ENCODE data around the gene ARID4A. TPM values are rescaled to one million over a fixed set of nuclear protein-coding genes. Genes with fewer than 3 reads are reported as not detected.
A peak's percentile ranks its signal among the peaks of the same experiment; 100 is the strongest.

Gene ARID4A
- polyA plus RNA-seq, 3 donors = 6.5 to 13.2 (median 10.5) TPM

DNA sequence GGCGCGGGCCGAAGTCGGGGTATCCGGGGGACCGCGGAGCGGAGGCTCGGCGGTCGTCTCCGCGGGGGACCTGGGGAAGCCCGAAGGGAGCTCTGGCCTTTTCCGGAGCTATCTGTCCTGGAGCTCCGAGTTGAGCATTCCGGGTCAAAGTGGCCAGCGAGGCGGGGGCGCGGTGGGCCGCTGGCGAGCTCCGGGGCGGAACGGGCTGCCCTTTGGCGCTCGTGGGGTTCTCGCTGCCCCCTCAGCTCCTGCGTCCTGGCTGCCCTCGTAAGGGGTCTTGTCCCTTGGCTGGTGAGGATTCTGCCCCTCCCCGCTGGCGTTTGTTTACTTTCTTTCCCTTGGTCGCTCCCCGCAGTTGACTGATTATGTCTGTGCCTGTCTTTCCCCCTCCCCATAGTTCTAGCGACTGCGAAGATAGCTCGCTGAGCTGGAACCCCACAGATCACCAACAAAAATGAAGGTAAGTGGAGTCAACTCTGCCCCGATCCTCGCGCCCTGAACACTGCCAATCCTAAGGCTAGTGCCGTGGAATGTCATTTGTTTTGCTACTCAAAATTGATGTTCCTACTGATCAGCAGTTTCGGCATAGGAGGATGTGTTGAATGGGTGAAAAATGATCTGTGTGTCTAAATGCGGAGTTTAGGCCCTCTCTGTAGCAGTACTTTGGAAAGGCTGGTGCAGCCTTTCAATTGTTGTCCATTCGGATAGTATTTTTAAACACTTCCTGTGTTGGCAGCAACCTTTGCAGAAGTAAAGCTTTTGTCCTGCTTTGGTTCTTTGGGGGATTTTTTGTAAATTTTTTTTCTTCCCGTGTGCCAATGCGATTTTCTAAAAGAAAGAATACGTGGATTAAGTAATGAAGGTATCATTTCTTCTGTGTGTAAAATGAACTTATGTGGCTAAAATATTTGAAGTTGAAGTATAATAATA is 1.3 kb downstream of the ARID4A start:
- H3K36me3 ChIP-seq (replicated peaks in 1 of 2; ENCODE audit: control insufficient read depth in 1 of 2, insufficient read depth in 2 of 2, low read length in 2 of 2) = peaks cover 36 to 51% of the 10 kb centered on the region in 2 donors
- peak overlapping the region; percentile 70 to 88 for H3K27ac ChIP-seq (ENCODE audit: low read depth in 1 of 2, low read length in 2 of 2)
- peaks cover 22 to 37% of the 10 kb centered on the region in 2 donors for H3K36me3 Mint-ChIP-seq
- H3K4me3 ChIP-seq (replicated peaks in 1 of 3; ENCODE audit: low read depth in 2 of 3, low read length in 3 of 3) = peak overlapping the region; percentile 86 to 97 (median 95)
- peaks cover 89% of the 10 kb centered on the region for H3K79me2 ChIP-seq (ENCODE audit: insufficient read depth, low read length)
- DNase-seq = peak in 1 of 3 donors; percentile 9
- peak overlapping the region; percentile 84 to 97 (median 93) for H3K27ac Mint-ChIP-seq
- H3K4me2 ChIP-seq (replicated peaks; ENCODE audit: extremely low read depth, low read length, poor library complexity, severe bottlenecking) = peak overlapping the region; percentile 93
- peaks cover 0 to 1% (median 0%) of the 10 kb centered on the region in 7 donors for H3K9me3 Mint-ChIP-seq
- H3K27me3 Mint-ChIP-seq (ENCODE audit: low read depth in 3 of 3) = no peaks in the 10 kb centered on the region
- peaks cover 32% of the 10 kb centered on the region for H3K4me1 Mint-ChIP-seq
- WGBS (ENCODE audit: insufficient coverage) = under 1% methylated on average over 34 of the region's 48 CpGs
- peaks cover 14 to 32% of the 10 kb centered on the region in 2 donors for H3K4me1 ChIP-seq (ENCODE audit: control insufficient read depth in 1 of 2, insufficient read depth in 2 of 2, low read length in 2 of 2)
- intact Hi-C loops (cut with micrococcal nuclease) = loop anchor here (2.0 to 10.0 kb wide), 3 partner anchors 55 to 125 kb away; partner anchors contain the start of genes PSMA3 (in 2 of the 2), KIAA0586 (in 1 of the 2) and TIMM9 (in 1 of the 2)
- H3K9me3 ChIP-seq (replicated peaks in 1 of 2; ENCODE audit: control insufficient read depth in 1 of 2, insufficient read depth in 1 of 2, low read length in 2 of 2) = no peaks in the 10 kb centered on the region
- peak overlapping the region; percentile 86 for H3K9ac ChIP-seq (ENCODE audit: insufficient read depth, low read length, poor library complexity, severe bottlenecking)
- TF ChIP-seq, protein P1, sequence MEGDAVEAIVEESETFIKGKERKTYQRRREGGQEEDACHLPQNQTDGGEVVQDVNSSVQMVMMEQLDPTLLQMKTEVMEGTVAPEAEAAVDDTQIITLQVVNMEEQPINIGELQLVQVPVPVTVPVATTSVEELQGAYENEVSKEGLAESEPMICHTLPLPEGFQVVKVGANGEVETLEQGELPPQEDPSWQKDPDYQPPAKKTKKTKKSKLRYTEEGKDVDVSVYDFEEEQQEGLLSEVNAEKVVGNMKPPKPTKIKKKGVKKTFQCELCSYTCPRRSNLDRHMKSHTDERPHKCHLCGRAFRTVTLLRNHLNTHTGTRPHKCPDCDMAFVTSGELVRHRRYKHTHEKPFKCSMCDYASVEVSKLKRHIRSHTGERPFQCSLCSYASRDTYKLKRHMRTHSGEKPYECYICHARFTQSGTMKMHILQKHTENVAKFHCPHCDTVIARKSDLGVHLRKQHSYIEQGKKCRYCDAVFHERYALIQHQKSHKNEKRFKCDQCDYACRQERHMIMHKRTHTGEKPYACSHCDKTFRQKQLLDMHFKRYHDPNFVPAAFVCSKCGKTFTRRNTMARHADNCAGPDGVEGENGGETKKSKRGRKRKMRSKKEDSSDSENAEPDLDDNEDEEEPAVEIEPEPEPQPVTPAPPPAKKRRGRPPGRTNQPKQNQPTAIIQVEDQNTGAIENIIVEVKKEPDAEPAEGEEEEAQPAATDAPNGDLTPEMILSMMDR (IDR thresholded peaks at IDR 0.05) = no peak
- peaks cover 82% of the 10 kb centered on the region for H4K20me1 ChIP-seq (ENCODE audit: insufficient read depth, low read length)
- H2AFZ ChIP-seq (ENCODE audit: insufficient read depth, low read depth, low read length, poor library complexity, severe bottlenecking) = peak overlapping the region; percentile 88
- H3K4me3 Mint-ChIP-seq = peak overlapping the region in 1 of 2 donors; percentile 99
- no peaks in the 10 kb centered on the region for H3K27me3 ChIP-seq (ENCODE audit: control insufficient read depth in 2 of 2, insufficient read depth in 2 of 2, low read length in 2 of 2)

DNA sequence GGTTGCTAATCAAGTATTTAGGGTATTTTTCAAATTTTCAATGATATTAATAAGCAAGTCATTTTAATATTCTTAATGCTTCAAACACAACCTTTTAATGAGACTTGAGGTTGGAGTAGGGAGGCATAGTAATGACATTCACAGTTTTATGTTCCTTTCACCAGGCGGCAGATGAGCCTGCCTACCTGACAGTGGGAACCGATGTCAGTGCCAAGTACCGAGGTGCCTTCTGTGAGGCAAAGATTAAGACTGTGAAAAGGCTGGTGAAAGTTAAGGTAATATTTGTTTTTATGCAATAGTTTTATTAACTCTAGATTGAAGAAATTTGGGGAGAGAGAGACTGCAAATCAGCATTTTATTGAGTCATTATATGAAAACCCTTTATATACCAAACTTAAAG is 3.1 kb downstream of the ARID4A start:
- peaks cover 47 to 58% of the 10 kb centered on the region in 2 donors for H3K36me3 ChIP-seq (replicated peaks in 1 of 2; ENCODE audit: control insufficient read depth in 1 of 2, insufficient read depth in 2 of 2, low read length in 2 of 2)
- intact Hi-C loops (cut with micrococcal nuclease) = no loop called here
- no peak for DNase-seq
- peaks cover 26 to 39% of the 10 kb centered on the region in 2 donors for H3K36me3 Mint-ChIP-seq
- no peaks in the 10 kb centered on the region for H3K9me3 ChIP-seq (replicated peaks in 1 of 2; ENCODE audit: control insufficient read depth in 1 of 2, insufficient read depth in 1 of 2, low read length in 2 of 2)
- no peaks in the 10 kb centered on the region for H3K27me3 Mint-ChIP-seq (ENCODE audit: low read depth in 3 of 3)
- WGBS (ENCODE audit: insufficient coverage) = 100% methylated on average over 1 of the region's 3 CpGs
- H3K4me3 ChIP-seq (replicated peaks in 1 of 3; ENCODE audit: low read depth in 2 of 3, low read length in 3 of 3) = no peak overlapping the region
- H3K27ac ChIP-seq (ENCODE audit: low read depth in 1 of 2, low read length in 2 of 2) = no peak overlapping the region
- H3K4me1 Mint-ChIP-seq = peaks cover 23% of the 10 kb centered on the region
- TF ChIP-seq, protein P1 (IDR thresholded peaks at IDR 0.05) = no peak
- peaks cover 12 to 23% of the 10 kb centered on the region in 2 donors for H3K4me1 ChIP-seq (ENCODE audit: control insufficient read depth in 1 of 2, insufficient read depth in 2 of 2, low read length in 2 of 2)
- no peaks in the 10 kb centered on the region for H3K27me3 ChIP-seq (ENCODE audit: control insufficient read depth in 2 of 2, insufficient read depth in 2 of 2, low read length in 2 of 2)
- H3K4me2 ChIP-seq (replicated peaks; ENCODE audit: extremely low read depth, low read length, poor library complexity, severe bottlenecking) = no peak overlapping the region
- no peak overlapping the region for H3K9ac ChIP-seq (ENCODE audit: insufficient read depth, low read length, poor library complexity, severe bottlenecking)
- H3K27ac Mint-ChIP-seq = peak overlapping the region in 1 of 7 donors; percentile 30
- peaks cover 82% of the 10 kb centered on the region for H4K20me1 ChIP-seq (ENCODE audit: insufficient read depth, low read length)
- H3K4me3 Mint-ChIP-seq = no peak overlapping the region
- H2AFZ ChIP-seq (ENCODE audit: insufficient read depth, low read depth, low read length, poor library complexity, severe bottlenecking) = no peak overlapping the region
- no peaks in the 10 kb centered on the region for H3K9me3 Mint-ChIP-seq
- peaks cover 88% of the 10 kb centered on the region for H3K79me2 ChIP-seq (ENCODE audit: insufficient read depth, low read length)

Data from CD14-positive monocyte (primary cell).